Cardiac septum (tissue), 1 donor: ENCODE data around the gene KDM4C. TPM values are rescaled to one million over a fixed set of nuclear protein-coding genes. Genes with fewer than 3 reads are reported as not detected.
"Not testable (repeated sequence)": the region's sequence is repeated elsewhere in the genome, so short reads cannot be mapped to it uniquely, and the experiment has no call there.

Source experiments
- DNase-seq: peaks from one replicate; pipeline ENCODE4 v3.0.0-alpha.2; 2020; ENCODE audit warnings: low spot score
- intact Hi-C: fragments of 100-400 bp; cut with DNase I; formaldehyde crosslinking; loops from one replicate; pipeline ENCODE4 v1.14.0; 2022
- total RNA-seq: library from RNA; stranded (reverse); fragmentation: NEBNext Ultra II Directional; extraction: Animal tissue kit (Norgen Biotek cat#: 25700); gene quantifications from one replicate; pipeline ENCODE4 v1.2.1, GENCODE V29; 2021
- donor health status: DM: no; HTN: no; CAD: no.

The KDM4C gene
- total RNA-seq, 1 donor from 2014 or later = 16.8 TPM

GRCh38 chr9:6759185-6759977, 1.6 kb downstream of the KDM4C start:
- no peak for DNase-seq
- intact Hi-C loops = loop anchor here (2.0 kb wide), 1 partner anchor 55 kb away; no protein-coding TSS in a partner anchor

DNA sequence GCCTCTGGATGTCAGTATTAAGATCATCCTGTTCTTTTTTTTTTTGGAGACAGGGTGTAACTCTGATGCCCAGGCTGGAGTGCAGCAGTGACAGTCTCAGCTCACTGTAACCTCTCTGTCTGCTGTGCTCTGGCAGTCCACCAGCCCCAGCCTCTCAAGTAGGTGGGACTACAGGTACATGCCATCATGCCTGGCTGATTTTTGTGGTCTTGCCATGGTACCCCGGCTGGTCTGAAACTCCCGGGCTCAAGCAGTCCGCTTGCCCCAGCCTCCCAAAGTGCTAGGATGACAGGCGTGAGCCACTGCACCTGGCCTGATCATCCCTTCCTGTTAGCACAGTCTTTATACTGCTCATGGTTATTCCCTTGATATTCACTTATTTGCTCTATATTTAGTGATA, 3.5 kb downstream of the KDM4C start:
- intact Hi-C loops = no loop called here
- DNase-seq = no peak

GRCh38 chr9:6763244-6763643, 5.5 kb downstream of the KDM4C start:
- DNase-seq = no peak
- intact Hi-C loops = no loop called here

- DNase-seq = no peak
- intact Hi-C loops = no loop called here
Observed at GRCh38 chr9:6764011-6764410, 6.2 kb downstream of the KDM4C start.

DNA sequence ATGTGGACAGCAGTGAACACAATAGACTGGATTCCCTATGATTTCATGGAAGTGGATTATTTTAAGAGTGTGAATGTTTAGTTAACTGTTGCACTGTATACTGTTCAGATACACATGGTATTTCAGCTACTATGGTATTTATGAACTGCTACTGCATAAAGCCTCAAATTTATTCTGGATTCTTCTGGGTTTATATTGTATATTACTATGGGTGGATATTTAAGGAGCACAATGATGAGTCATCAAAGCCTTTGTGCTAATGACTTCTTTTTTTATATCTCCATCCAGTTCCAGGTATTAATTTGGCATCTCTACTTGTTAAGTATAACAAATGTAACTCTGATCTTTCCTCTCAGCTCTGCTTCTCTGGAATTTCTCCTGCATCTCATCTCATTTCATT, 6.8 kb downstream of the KDM4C start:
- no peak for DNase-seq
- intact Hi-C loops = no loop called here

- intact Hi-C loops = no loop called here
- no peak for DNase-seq
Observed at GRCh38 chr9:6764950-6765349, 7.2 kb downstream of the KDM4C start.

- intact Hi-C loops = no loop called here
- DNase-seq = no peak
Observed at GRCh38 chr9:6765396-6765795, 7.6 kb downstream of the KDM4C start.

DNA sequence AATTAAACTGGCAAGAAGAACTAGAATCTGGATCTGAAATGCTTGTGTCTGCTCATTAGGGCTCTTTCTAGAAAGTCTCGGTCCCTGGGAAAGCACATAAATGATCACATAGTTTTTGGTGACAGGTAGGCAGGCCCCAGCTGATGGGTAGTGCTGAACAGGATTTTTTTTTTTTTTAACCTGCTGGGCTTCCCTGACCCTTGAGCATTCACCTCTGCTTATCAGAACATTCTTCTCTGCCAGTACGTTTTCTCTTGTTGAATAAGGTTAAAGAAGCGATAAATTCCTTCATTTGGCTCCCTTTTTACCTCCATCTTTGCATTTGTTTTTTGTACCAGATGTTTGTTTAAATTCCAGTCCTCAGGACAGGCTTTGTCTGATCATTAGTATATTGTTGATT, 8.8 kb downstream of the KDM4C start:
- no peak for DNase-seq
- intact Hi-C loops = no loop called here

- intact Hi-C loops, DNase-seq: not testable (repeated sequence)
Observed at GRCh38 chr9:6768587-6768986, 10.8 kb downstream of the KDM4C start.

DNA sequence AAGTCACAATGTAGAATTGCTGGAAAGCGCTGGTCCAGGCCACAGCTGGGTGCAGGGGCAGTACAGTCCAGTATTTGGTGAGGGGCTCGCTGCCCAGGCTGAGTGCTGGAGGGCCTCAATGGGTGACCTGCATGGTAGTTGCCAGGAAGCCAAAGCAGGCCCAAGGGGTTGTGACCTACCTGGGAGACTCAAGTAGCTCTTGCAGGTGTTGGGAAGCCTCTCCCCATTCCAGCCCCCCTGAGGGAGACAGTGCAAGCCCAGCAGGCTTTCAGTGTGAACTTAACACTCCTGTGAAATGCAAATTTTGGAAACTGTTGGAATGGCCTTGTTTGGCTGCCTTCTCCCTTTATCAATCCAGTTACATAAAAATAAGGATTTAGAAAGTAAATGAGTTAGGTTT, 13.9 kb downstream of the KDM4C start:
- DNase-seq = no peak
- intact Hi-C loops = no loop called here

- no peak for DNase-seq
- intact Hi-C loops = no loop called here
Observed at GRCh38 chr9:6777213-6777902, 19.6 kb downstream of the KDM4C start.

GRCh38 chr9:6779417-6780241, 21.9 kb downstream of the KDM4C start:
- intact Hi-C loops = no loop called here
- no peak for DNase-seq

DNA sequence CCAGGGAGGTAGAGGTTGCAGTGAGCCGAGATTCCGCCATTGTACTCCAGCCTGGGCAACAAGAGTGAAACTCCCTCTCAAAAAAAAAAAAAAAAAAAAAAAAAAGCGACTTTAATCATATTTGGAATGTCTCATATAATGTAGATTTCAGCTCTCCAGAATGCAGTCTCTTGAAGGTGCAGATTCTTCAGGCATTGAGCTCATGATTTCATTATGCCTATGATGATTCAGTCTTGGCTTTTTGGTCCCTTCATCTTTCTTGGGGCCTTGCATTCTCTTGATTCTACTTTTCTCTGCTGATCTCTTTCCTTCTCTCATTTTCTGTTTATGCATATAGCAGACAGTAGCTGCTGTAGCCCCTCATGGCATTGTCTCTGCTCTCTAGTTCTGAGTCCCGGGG, 22.9 kb downstream of the KDM4C start:
- DNase-seq = no peak
- intact Hi-C loops = no loop called here

- DNase-seq = no peak
- intact Hi-C loops = no loop called here
Observed at GRCh38 chr9:6781476-6781875, 23.7 kb downstream of the KDM4C start.

DNA sequence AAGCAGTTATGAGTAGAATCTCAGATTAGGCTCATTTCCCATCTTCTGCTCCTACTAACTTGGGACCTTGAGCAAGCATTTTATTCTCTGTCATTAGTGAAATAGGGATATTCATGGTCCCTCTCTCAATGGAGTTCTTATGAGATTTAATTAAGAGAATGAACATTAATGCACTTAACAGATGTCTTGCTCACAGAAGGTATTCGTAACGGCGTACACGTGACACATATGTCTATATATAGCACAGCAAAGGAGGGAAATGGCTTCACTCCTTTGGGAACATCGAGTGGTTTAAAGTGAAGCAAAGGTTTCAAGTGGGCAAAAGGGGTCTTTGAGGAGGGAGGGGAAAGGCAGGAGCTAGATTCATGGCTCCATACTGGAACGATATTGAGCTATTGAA, 24.6 kb downstream of the KDM4C start:
- DNase-seq = no peak
- intact Hi-C loops = no loop called here

DNA sequence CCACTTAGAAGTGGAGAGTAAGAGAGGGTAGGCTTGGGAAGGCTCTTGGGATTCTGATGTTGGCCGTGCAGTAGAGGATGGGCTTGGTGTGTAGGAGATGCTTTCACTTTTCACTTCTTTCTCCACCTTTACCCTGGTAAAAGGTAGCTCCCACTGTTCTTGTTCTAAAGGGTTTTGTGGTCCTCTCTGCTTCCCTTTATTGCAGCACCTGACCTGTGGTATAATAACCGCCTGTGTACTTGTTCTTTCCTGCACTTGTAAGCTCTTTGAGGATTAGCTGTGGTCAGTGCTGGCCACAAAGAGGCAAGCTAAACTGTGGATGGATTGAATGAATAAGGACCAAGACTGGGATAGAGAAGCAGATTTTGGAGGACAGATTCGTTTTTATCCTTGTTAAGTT, 25.2 kb downstream of the KDM4C start:
- no peak for DNase-seq
- intact Hi-C loops = no loop called here

- intact Hi-C loops = no loop called here
- no peak for DNase-seq
Observed at GRCh38 chr9:6783753-6784152, 26.0 kb downstream of the KDM4C start.

GRCh38 chr9:6785682-6786081, 27.9 kb downstream of the KDM4C start:
- intact Hi-C loops = no loop called here
- no peak for DNase-seq

- no peak for DNase-seq
- intact Hi-C loops = no loop called here
Observed at GRCh38 chr9:6787793-6788161, 30.0 kb downstream of the KDM4C start.

GRCh38 chr9:6788162-6789016, 30.6 kb downstream of the KDM4C start:
- intact Hi-C loops = no loop called here
- no peak for DNase-seq
